OCI-LY7 (cell line): ENCODE data around the gene ABCC12. TPM values are rescaled to one million over a fixed set of nuclear protein-coding genes. Genes with fewer than 3 reads are reported as not detected.

Experiments
- BruUV-seq: library from RNA; stranded (reverse); fragments of 400-500 nt; replicated peaks from 2 replicates; lab custom pipeline; 2021; lab: Mats Ljungman, UMichigan
- CTCF ChIA-PET: fragments of 300-600 bp; sonication (Branson Sonifier 250); formaldehyde crosslinking; loops from one replicate; lab custom pipeline; 2022; ENCODE audit warnings: antibody characterized with exemption; ENCODE audit not compliant: unreplicated experiment; lab: Charles Lee
- POLR2A ChIA-PET: fragments of 300-600 bp; sonication (Branson Sonifier 250); formaldehyde crosslinking; loops from one replicate; lab custom pipeline; 2022; ENCODE audit warnings: antibody characterized with exemption; lab: Charles Lee
- DNase-seq: peaks from one replicate; pipeline ENCODE4 v3.0.0-alpha.2; 2015; ENCODE audit warnings: low spot score
- H2AFZ ChIP-seq: fragments of 200-600 bp; sonication (generic), shearing (Covaris generic); 2 replicates; pipeline ENCODE4 v1.6.1; 2014; ENCODE audit warnings: mild to moderate bottlenecking, antibody characterized with exemption, low read length, moderate library complexity
- H3K27ac ChIP-seq: fragments of 200-600 bp; sonication (generic); 2 replicates; pipeline ENCODE4 v1.5.1; 2014; ENCODE audit warnings: mixed run types, low read depth, mild to moderate bottlenecking, moderate library complexity, low read length, inconsistent platforms; ENCODE audit not compliant: poor library complexity, severe bottlenecking
- H3K36me3 ChIP-seq: fragments of 200-600 bp; sonication (generic); 2 replicates; pipeline ENCODE4 v1.6.1; 2014; ENCODE audit warnings: mild to moderate bottlenecking, antibody characterized with exemption, low read length, moderate library complexity, mixed read lengths; ENCODE audit not compliant: insufficient read depth
- H3K4me1 ChIP-seq: fragments of 200-600 bp; sonication (generic); 2 replicates; pipeline ENCODE4 v1.5.1; 2014; ENCODE audit warnings: mild to moderate bottlenecking, low read length; ENCODE audit not compliant: insufficient read depth, poor library complexity, severe bottlenecking
- H3K4me2 ChIP-seq: fragments of 200-600 bp; sonication (generic); 2 replicates; pipeline ENCODE4 v1.6.1; 2014; ENCODE audit warnings: mild to moderate bottlenecking, low read length
- H3K4me3 ChIP-seq: fragments of 200-600 bp; sonication (generic); 2 replicates; pipeline ENCODE4 v1.5.1; 2014; ENCODE audit warnings: mild to moderate bottlenecking, low read depth, low read length; ENCODE audit not compliant: poor library complexity, severe bottlenecking
- H3K79me2 ChIP-seq: fragments of 200-600 bp; sonication (generic); 2 replicates; pipeline ENCODE4 v1.6.1; 2016; ENCODE audit warnings: low read depth, mild to moderate bottlenecking, low read length, moderate library complexity, mixed read lengths; ENCODE audit not compliant: insufficient read depth
- H3K9me2 ChIP-seq: fragments of 200-600 bp; sonication (generic); 2 replicates; pipeline ENCODE4 v1.6.1; 2016; ENCODE audit warnings: mild to moderate bottlenecking, low read length, mixed read lengths; ENCODE audit not compliant: insufficient read depth
- H3K9me3 ChIP-seq: fragments of 200-600 bp; sonication (generic); 2 replicates; pipeline ENCODE4 v1.6.1; 2014; ENCODE audit warnings: mild to moderate bottlenecking, mixed run types, low read length, mixed read lengths
- H4K20me1 ChIP-seq: fragments of 200-600 bp; sonication (generic); 2 replicates; pipeline ENCODE4 v1.6.1; 2014; ENCODE audit warnings: mild to moderate bottlenecking, antibody characterized with exemption, low read length, moderate library complexity, mixed read lengths; ENCODE audit not compliant: insufficient read depth
- EZH2phosphoT487 ChIP-seq: fragments of 200-600 bp; sonication (generic); IDR thresholded peaks from 2 replicates; pipeline ENCODE4 v1.6.1; 2018; ENCODE audit warnings: low read depth, borderline replicate concordance, mild to moderate bottlenecking, mixed run types, antibody characterized with exemption, low read length, moderate library complexity, mixed read lengths
- intact Hi-C: fragments of 100-400 bp; cut with micrococcal nuclease; formaldehyde crosslinking; loops from one replicate; pipeline ENCODE4 v1.10.0; 2022; ENCODE audit not compliant: unreplicated experiment
- total RNA-seq, 2 experiments: library from RNA; depleted of rRNA in 1 of 2; stranded (reverse); fragments of >200 nt in 1 of 2; shearing (Covaris generic) in 1 of 2; gene quantifications; 2 replicates each; pipeline ENCODE4 v1.2.3, GENCODE V29; 2014 to 2022
- TF ChIP-seq, protein P1 (sequence below): fragments of 200-600 bp; sonication (generic); conservative IDR thresholded peaks from 2 replicates; pipeline ENCODE4 v1.5.1; 2014; ENCODE audit warnings: mild to moderate bottlenecking, antibody characterized with exemption, low read length, moderate library complexity, mixed read lengths

ABCC12 gene
- total RNA-seq, 2 experiments from 2014 or later, result not detected

DNA sequence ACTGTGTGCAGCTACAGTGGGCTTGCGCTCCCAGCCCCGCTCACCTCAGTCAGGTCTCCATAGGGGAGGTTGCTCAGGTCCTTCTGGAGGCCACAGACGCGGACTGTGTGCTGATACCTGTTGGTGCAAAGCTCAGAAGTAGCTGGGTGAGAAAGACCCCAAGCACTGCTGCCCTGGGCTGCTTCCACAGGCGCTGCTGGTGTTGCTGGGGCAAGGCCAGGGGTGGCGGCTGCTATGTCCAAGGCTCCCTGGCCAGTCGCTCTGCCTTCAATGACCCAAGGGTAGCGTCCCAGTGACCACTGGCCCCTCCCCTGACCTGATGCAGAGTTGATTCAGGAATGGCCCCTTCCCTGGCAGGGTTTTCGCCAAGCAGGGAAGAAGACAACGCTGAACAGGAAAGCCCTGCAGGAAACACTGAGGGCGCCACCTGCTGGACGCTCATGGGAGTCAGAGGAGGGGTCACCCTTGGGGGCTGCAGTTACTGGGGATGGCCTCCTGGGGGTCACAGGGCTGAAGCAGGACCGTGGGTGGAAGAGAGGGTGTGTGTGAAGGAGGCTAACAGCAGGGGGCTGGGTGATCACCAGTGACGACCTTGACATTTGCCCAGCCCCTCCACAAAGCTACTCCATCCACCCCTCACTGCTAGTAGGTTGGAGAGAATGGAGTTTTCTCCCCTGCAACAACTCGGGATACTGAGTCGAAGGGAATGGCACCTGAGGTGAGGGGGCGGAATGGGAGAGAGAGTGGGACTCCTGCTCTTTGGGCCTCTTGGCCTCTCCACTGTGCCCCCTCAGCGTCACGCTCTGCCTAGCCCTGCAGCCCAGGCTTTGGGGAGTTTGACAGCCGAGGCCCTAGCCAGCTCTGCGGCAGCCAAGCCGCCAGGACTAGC is 38.3 kb downstream of the ABCC12 start:
- ChIA-PET CTCF (no interaction called here), POLR2A (no interaction called here)
- Histone ChIP-seq H3K9me3 (no peaks in the 10 kb centered on the region), H2AFZ (no peak overlapping the region), H3K79me2 (no peaks in the 10 kb centered on the region), H3K27ac (no peak overlapping the region), H3K4me3 (no peak overlapping the region), H3K4me2 (no peak overlapping the region), H3K9me2 (no peaks in the 10 kb centered on the region), H3K36me3 (no peaks in the 10 kb centered on the region), H3K4me1 (no peaks in the 10 kb centered on the region), H4K20me1 (no peaks in the 10 kb centered on the region)
- intact Hi-C loops, result loop anchor here (1.0 kb wide), 1 partner anchor 976 kb away; no protein-coding TSS in a partner anchor
- peak; percentile 71 for DNase-seq
- BruUV-seq, result no TSS peak
- TF ChIP-seq EZH2phosphoT487, result no peak
- TF ChIP-seq, protein P1, sequence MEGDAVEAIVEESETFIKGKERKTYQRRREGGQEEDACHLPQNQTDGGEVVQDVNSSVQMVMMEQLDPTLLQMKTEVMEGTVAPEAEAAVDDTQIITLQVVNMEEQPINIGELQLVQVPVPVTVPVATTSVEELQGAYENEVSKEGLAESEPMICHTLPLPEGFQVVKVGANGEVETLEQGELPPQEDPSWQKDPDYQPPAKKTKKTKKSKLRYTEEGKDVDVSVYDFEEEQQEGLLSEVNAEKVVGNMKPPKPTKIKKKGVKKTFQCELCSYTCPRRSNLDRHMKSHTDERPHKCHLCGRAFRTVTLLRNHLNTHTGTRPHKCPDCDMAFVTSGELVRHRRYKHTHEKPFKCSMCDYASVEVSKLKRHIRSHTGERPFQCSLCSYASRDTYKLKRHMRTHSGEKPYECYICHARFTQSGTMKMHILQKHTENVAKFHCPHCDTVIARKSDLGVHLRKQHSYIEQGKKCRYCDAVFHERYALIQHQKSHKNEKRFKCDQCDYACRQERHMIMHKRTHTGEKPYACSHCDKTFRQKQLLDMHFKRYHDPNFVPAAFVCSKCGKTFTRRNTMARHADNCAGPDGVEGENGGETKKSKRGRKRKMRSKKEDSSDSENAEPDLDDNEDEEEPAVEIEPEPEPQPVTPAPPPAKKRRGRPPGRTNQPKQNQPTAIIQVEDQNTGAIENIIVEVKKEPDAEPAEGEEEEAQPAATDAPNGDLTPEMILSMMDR, result peak; percentile 94

DNA sequence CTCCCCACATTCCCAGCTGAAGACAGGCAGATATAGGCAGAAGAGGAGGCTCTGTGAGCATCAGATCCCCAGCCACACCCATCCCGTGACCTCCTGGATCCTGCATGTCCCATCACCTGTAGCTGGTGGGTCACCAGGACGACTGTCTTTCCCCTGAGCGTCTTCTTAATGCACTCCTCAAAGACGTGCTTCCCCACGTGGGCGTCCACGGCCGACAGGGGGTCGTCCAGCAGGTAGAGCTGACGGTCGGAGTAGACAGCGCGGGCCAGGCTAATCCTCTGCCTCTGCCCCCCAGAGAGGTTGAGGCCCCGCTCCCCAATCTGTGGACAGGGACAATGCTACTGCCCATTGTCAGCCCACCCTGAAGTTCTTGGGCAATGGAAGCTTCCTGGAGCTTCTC is 40.5 kb downstream of the ABCC12 start:
- CTCF ChIA-PET, result no interaction called here
- intact Hi-C loops, result no loop called here
- Histone ChIP-seq H2AFZ (no peak overlapping the region), H3K36me3 (no peaks in the 10 kb centered on the region), H3K27ac (no peak overlapping the region), H3K79me2 (no peaks in the 10 kb centered on the region), H3K4me1 (no peaks in the 10 kb centered on the region), H3K9me2 (no peaks in the 10 kb centered on the region), H3K4me3 (no peak overlapping the region), H4K20me1 (no peaks in the 10 kb centered on the region), H3K4me2 (no peak overlapping the region), H3K9me3 (no peaks in the 10 kb centered on the region)
- BruUV-seq, result no TSS peak
- TF ChIP-seq EZH2phosphoT487, result no peak
- TF ChIP-seq, protein P1, result no peak
- DNase-seq, result no peak
- POLR2A ChIA-PET, result no interaction called here

DNA sequence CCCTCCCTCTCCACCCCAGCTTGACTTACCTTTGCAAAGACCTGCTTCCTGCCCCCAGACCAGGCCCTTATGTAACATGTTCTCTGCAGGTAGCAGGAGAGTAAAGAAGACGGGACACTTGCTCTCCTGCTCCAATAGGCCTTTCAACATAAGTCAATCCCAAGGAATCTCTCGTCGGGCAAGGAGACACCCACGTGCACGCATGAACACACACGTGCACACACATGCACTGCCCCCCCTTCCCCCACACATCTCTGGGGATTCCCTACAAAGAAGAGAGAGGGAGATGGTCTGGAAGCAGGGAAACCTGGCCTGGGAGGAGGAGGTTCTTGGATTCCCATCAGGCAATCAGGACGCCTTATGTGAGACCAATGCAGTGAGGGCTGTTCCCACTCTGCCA is 41.4 kb downstream of the ABCC12 start:
- no TSS peak for BruUV-seq
- no peak overlapping the region for H3K4me2 ChIP-seq
- DNase-seq, result no peak
- H3K79me2 ChIP-seq, result no peaks in the 10 kb centered on the region
- no peaks in the 10 kb centered on the region for H3K4me1 ChIP-seq
- no peaks in the 10 kb centered on the region for H3K9me3 ChIP-seq
- ChIA-PET CTCF (interaction anchor here (0.5 kb wide), 1 partner anchor 162 kb away, joined by 3 read pairs; no protein-coding TSS in a partner anchor), POLR2A (interaction anchor here (0.7 kb wide), 1 partner anchor 1080 kb away, joined by 3 read pairs; no protein-coding TSS in a partner anchor)
- no peaks in the 10 kb centered on the region for H4K20me1 ChIP-seq
- no peak overlapping the region for H3K27ac ChIP-seq
- no peaks in the 10 kb centered on the region for H3K36me3 ChIP-seq
- no peaks in the 10 kb centered on the region for H3K9me2 ChIP-seq
- H2AFZ ChIP-seq, result no peak overlapping the region
- no peak for TF ChIP-seq EZH2phosphoT487
- TF ChIP-seq, protein P1, result no peak
- intact Hi-C loops, result no loop called here
- H3K4me3 ChIP-seq, result no peak overlapping the region
